Left ventricle myocardium inferior (tissue), 1 donor: ENCODE results near the gene SSBP4. TPM values are rescaled to one million over a fixed set of nuclear protein-coding genes. Genes with fewer than 3 reads are reported as not detected.
A peak's percentile ranks its signal among the peaks of the same experiment; 100 is the strongest.
"Not testable (repeated sequence)": the region's sequence is repeated elsewhere in the genome, so short reads cannot be mapped to it uniquely, and the experiment has no call there.

ENCODE experiments used
- DNase-seq: peaks from one replicate; pipeline ENCODE4 v3.0.0-alpha.2; 2020
- H3K27ac ChIP-seq: fragments of 200-600 bp; replicated peaks from 2 replicates; pipeline ENCODE4 v1.8.0; 2021
- H3K27me3 ChIP-seq: fragments of 200-600 bp; 2 replicates; pipeline ENCODE4 v1.8.0; 2021; ENCODE audit warnings: low read depth
- H3K36me3 ChIP-seq: fragments of 200-600 bp; 2 replicates; pipeline ENCODE4 v1.8.0; 2021
- H3K4me1 ChIP-seq: fragments of 200-600 bp; 2 replicates; pipeline ENCODE4 v1.8.0; 2021
- H3K4me3 ChIP-seq: fragments of 200-600 bp; 2 replicates; pipeline ENCODE4 v1.8.0; 2021; ENCODE audit warnings: mild to moderate bottlenecking, moderate library complexity
- H3K9me3 ChIP-seq: fragments of 200-600 bp; replicated peaks from 2 replicates; pipeline ENCODE4 v1.8.0; 2021
- CTCF ChIP-seq: fragments of 200-600 bp; IDR thresholded peaks from 2 replicates; pipeline ENCODE4 v1.8.0; 2021; ENCODE audit warnings: antibody characterized with exemption, mild to moderate bottlenecking, borderline replicate concordance
- intact Hi-C: fragments of 100-400 bp; cut with micrococcal nuclease; formaldehyde crosslinking; loops from one replicate; pipeline ENCODE4 v1.11.0; 2022
- total RNA-seq: library from RNA; stranded (reverse); fragmentation: NEBNext Ultra II Directional; extraction: Animal tissue kit (Norgen Biotek cat#: 25700); gene quantifications from one replicate; pipeline ENCODE4 v1.2.1, GENCODE V29; 2021
- donor health status: DM: no; HTN: yes; CAD: no; lungs with severe emphysema.

Gene SSBP4
- total RNA-seq, 1 donor from 2014 or later, result 30.8 TPM

- Histone ChIP-seq H3K27me3 (peaks cover 6% of the 10 kb centered on the region), H3K27ac (peak overlapping the region; percentile 75), H3K9me3 (no peaks in the 10 kb centered on the region), H3K4me1 (peaks cover 18% of the 10 kb centered on the region), H3K4me3 (no peak overlapping the region), H3K36me3 (no peaks in the 10 kb centered on the region)
- DNase-seq, result no peak
- no peak for TF ChIP-seq CTCF
- intact Hi-C loops, result no loop called here
These were observed 38.4 kb upstream of the SSBP4 start for GRCh38 chr19:18380843-18381242.

GRCh38 chr19:18383622-18384021, 35.6 kb upstream of the SSBP4 start:
- intact Hi-C loops, H3K4me3 ChIP-seq: not testable (repeated sequence)
- H3K4me1 ChIP-seq, result peaks cover 45% of the 10 kb centered on the region

GRCh38 chr19:18384775-18385174, 34.4 kb upstream of the SSBP4 start:
- intact Hi-C loops, result no loop called here
- DNase-seq, result no peak
- Histone ChIP-seq H3K27ac (no peak overlapping the region), H3K4me1 (peaks cover 47% of the 10 kb centered on the region), H3K36me3 (no peaks in the 10 kb centered on the region), H3K4me3 (no peak overlapping the region), H3K27me3 (peaks cover 6% of the 10 kb centered on the region), H3K9me3 (peaks cover 2% of the 10 kb centered on the region)
- no peak for TF ChIP-seq CTCF

More at GRCh38 chr19:18383622-18384021, 35.6 kb upstream of the SSBP4 start:
- H3K9me3 ChIP-seq, DNase-seq, H3K36me3 ChIP-seq, H3K27me3 ChIP-seq, H3K27ac ChIP-seq: not testable (repeated sequence)

- Histone ChIP-seq H3K27ac (no peak overlapping the region), H3K4me1 (peaks cover 42% of the 10 kb centered on the region), H3K36me3 (no peaks in the 10 kb centered on the region), H3K4me3 (no peak overlapping the region), H3K9me3 (peaks cover 4% of the 10 kb centered on the region), H3K27me3 (peaks cover 6% of the 10 kb centered on the region)
- no peak for TF ChIP-seq CTCF
- intact Hi-C loops, result no loop called here
- DNase-seq, result no peak
These were observed 33.9 kb upstream of the SSBP4 start for GRCh38 chr19:18385359-18385674.

GRCh38 chr19:18385675-18386542, 33.3 kb upstream of the SSBP4 start, which contains the start of gene GDF15:
Gene GDF15, plus strand, starts transcription at chr19:18386158. Its CDS starts 32 bp downstream, at chr19:18386190.
- peak; percentile 61 for DNase-seq
- Histone ChIP-seq H3K36me3 (no peaks in the 10 kb centered on the region), H3K27me3 (peaks cover 6% of the 10 kb centered on the region), H3K27ac (peak within 1 kb of the TSS; percentile 30), H3K4me3 (peak within 1 kb of the TSS; percentile 58), H3K9me3 (peaks cover 4% of the 10 kb centered on the region), H3K4me1 (peaks cover 36% of the 10 kb centered on the region)
- peak; percentile 60 for TF ChIP-seq CTCF
- intact Hi-C loops, result no loop called here
